ENCODE data around the gene NMUR2. TPM values are rescaled to one million over a fixed set of nuclear protein-coding genes. Genes with fewer than 3 reads are reported as not detected.

Gene NMUR2
- total and polyA plus RNA-seq, 2 experiments from 2014 or later = not detected

DNA sequence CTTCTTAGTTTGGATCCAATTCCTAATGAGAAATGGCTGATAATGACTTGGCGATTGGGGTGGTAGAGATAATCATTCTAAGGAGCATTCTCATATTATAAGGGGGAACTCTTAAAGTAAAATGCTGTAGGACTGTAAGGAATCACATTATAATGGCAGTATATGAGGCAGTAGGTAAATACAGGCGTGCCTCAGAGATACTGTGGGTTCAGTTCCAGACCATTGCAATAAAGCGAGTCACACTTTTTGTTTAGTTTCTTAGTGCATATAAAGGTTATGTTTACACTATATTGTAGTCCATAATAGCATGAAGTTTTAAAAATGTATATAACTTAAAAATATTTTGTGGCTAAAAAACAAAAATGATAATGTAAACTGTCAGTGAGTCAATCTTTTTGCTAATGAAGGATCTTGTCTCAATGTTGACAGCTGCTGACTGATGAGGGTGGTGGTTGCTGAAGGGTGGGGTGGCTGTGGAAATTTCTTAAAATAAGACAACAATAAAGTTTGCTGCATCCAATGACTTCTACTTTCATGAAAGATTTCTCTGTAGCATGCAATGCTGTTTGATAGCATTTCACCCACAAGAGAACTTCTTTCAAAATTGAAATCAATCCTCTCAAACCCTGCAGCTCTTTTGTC, 15.8 kb downstream of the NMUR2 start:
- H3K4me2 ChIP-seq = no peak overlapping the region
- Mint-ChIP-seq H3K4me3 (no peak overlapping the region), H3K27me3 (ENCODE audit: insufficient read depth, low read depth, poor library complexity) (no peaks in the 10 kb centered on the region), H3K4me1 (peaks cover 6% of the 10 kb centered on the region), H3K27ac (peak overlapping the region; percentile 21; the same call in 1 of the 2 replicates), H3K9me3 (peaks cover 25% of the 10 kb centered on the region), H3K36me3 (ENCODE audit: low read depth) (peaks cover 21% of the 10 kb centered on the region; the same call in 2 of the 3 replicates)
- TF ChIP-seq POLR2AphosphoS5 (IDR thresholded peaks at IDR 0.05; ENCODE audit: low read depth) (no peak), STAT1 (IDR thresholded peaks at IDR 0.05; ENCODE audit: unreplicated experiment) (no peak), ZNF114 (CRISPR knock-in tag; IDR thresholded peaks at IDR 0.05) (no peak), EZH2 (IDR thresholded peaks at IDR 0.05; ENCODE audit: low read depth, unreplicated experiment) (no peak), NANOG (IDR thresholded peaks at IDR 0.05; ENCODE audit: borderline replicate concordance) (no peak), CREB1 (CRISPR knock-in tag; IDR thresholded peaks at IDR 0.05; ENCODE audit: low read depth) (no peak), JUNB (IDR thresholded peaks at IDR 0.05; ENCODE audit: unreplicated experiment) (no peak), EZH2phosphoT487 (IDR thresholded peaks at IDR 0.05; ENCODE audit: unreplicated experiment) (no peak), ZNF331 (CRISPR knock-in tag; IDR thresholded peaks at IDR 0.05; ENCODE audit: low read depth) (no peak)
- TF ChIP-seq, protein P1, sequence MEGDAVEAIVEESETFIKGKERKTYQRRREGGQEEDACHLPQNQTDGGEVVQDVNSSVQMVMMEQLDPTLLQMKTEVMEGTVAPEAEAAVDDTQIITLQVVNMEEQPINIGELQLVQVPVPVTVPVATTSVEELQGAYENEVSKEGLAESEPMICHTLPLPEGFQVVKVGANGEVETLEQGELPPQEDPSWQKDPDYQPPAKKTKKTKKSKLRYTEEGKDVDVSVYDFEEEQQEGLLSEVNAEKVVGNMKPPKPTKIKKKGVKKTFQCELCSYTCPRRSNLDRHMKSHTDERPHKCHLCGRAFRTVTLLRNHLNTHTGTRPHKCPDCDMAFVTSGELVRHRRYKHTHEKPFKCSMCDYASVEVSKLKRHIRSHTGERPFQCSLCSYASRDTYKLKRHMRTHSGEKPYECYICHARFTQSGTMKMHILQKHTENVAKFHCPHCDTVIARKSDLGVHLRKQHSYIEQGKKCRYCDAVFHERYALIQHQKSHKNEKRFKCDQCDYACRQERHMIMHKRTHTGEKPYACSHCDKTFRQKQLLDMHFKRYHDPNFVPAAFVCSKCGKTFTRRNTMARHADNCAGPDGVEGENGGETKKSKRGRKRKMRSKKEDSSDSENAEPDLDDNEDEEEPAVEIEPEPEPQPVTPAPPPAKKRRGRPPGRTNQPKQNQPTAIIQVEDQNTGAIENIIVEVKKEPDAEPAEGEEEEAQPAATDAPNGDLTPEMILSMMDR (conservative IDR thresholded peaks at IDR 0.05; ENCODE audit: low read depth in 2 of 2) = no peak
- TF ChIP-seq, protein P2, sequence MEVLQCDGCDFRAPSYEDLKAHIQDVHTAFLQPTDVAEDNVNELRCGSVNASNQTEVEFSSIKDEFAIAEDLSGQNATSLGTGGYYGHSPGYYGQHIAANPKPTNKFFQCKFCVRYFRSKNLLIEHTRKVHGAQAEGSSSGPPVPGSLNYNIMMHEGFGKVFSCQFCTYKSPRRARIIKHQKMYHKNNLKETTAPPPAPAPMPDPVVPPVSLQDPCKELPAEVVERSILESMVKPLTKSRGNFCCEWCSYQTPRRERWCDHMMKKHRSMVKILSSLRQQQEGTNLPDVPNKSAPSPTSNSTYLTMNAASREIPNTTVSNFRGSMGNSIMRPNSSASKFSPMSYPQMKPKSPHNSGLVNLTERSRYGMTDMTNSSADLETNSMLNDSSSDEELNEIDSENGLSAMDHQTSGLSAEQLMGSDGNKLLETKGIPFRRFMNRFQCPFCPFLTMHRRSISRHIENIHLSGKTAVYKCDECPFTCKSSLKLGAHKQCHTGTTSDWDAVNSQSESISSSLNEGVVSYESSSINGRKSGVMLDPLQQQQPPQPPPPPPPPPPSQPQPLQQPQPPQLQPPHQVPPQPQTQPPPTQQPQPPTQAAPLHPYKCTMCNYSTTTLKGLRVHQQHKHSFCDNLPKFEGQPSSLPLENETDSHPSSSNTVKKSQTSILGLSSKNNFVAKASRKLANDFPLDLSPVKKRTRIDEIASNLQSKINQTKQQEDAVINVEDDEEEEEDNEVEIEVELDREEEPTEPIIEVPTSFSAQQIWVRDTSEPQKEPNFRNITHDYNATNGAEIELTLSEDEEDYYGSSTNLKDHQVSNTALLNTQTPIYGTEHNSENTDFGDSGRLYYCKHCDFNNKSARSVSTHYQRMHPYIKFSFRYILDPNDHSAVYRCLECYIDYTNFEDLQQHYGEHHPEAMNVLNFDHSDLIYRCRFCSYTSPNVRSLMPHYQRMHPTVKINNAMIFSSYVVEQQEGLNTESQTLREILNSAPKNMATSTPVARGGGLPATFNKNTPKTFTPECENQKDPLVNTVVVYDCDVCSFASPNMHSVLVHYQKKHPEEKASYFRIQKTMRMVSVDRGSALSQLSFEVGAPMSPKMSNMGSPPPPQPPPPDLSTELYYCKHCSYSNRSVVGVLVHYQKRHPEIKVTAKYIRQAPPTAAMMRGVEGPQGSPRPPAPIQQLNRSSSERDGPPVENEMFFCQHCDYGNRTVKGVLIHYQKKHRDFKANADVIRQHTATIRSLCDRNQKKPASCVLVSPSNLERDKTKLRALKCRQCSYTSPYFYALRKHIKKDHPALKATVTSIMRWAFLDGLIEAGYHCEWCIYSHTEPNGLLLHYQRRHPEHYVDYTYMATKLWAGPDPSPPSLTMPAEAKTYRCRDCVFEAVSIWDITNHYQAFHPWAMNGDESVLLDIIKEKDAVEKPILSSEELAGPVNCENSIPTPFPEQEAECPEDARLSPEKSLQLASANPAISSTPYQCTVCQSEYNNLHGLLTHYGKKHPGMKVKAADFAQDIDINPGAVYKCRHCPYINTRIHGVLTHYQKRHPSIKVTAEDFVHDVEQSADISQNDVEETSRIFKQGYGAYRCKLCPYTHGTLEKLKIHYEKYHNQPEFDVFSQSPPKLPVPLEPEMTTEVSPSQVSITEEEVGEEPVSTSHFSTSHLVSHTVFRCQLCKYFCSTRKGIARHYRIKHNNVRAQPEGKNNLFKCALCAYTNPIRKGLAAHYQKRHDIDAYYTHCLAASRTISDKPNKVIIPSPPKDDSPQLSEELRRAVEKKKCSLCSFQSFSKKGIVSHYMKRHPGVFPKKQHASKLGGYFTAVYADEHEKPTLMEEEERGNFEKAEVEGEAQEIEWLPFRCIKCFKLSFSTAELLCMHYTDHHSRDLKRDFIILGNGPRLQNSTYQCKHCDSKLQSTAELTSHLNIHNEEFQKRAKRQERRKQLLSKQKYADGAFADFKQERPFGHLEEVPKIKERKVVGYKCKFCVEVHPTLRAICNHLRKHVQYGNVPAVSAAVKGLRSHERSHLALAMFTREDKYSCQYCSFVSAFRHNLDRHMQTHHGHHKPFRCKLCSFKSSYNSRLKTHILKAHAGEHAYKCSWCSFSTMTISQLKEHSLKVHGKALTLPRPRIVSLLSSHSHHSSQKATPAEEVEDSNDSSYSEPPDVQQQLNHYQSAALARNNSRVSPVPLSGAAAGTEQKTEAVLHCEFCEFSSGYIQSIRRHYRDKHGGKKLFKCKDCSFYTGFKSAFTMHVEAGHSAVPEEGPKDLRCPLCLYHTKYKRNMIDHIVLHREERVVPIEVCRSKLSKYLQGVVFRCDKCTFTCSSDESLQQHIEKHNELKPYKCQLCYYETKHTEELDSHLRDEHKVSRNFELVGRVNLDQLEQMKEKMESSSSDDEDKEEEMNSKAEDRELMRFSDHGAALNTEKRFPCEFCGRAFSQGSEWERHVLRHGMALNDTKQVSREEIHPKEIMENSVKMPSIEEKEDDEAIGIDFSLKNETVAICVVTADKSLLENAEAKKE (CRISPR knock-in tag; IDR thresholded peaks at IDR 0.05) = no peak
- TF ChIP-seq, protein P3, sequence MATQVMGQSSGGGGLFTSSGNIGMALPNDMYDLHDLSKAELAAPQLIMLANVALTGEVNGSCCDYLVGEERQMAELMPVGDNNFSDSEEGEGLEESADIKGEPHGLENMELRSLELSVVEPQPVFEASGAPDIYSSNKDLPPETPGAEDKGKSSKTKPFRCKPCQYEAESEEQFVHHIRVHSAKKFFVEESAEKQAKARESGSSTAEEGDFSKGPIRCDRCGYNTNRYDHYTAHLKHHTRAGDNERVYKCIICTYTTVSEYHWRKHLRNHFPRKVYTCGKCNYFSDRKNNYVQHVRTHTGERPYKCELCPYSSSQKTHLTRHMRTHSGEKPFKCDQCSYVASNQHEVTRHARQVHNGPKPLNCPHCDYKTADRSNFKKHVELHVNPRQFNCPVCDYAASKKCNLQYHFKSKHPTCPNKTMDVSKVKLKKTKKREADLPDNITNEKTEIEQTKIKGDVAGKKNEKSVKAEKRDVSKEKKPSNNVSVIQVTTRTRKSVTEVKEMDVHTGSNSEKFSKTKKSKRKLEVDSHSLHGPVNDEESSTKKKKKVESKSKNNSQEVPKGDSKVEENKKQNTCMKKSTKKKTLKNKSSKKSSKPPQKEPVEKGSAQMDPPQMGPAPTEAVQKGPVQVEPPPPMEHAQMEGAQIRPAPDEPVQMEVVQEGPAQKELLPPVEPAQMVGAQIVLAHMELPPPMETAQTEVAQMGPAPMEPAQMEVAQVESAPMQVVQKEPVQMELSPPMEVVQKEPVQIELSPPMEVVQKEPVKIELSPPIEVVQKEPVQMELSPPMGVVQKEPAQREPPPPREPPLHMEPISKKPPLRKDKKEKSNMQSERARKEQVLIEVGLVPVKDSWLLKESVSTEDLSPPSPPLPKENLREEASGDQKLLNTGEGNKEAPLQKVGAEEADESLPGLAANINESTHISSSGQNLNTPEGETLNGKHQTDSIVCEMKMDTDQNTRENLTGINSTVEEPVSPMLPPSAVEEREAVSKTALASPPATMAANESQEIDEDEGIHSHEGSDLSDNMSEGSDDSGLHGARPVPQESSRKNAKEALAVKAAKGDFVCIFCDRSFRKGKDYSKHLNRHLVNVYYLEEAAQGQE (IDR thresholded peaks at IDR 0.05; ENCODE audit: unreplicated experiment) = no peak
- TF ChIP-seq, protein P4, sequence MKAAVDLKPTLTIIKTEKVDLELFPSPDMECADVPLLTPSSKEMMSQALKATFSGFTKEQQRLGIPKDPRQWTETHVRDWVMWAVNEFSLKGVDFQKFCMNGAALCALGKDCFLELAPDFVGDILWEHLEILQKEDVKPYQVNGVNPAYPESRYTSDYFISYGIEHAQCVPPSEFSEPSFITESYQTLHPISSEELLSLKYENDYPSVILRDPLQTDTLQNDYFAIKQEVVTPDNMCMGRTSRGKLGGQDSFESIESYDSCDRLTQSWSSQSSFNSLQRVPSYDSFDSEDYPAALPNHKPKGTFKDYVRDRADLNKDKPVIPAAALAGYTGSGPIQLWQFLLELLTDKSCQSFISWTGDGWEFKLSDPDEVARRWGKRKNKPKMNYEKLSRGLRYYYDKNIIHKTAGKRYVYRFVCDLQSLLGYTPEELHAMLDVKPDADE (IDR thresholded peaks at IDR 0.05) = no peak
- H3K4me3 ChIP-seq = no peak overlapping the region
- no peaks in the 10 kb centered on the region for H3K79me2 ChIP-seq (replicated peaks; ENCODE audit: insufficient read depth)
- no peak for DNase-seq (ENCODE audit: low spot score)
- ATAC-seq = no peak
- H3K36me3 ChIP-seq (ENCODE audit: insufficient read depth) = no peaks in the 10 kb centered on the region
- no peak overlapping the region for H3K27ac ChIP-seq (ENCODE audit: low read depth)
- H3F3A ChIP-seq (replicated peaks; ENCODE audit: low read depth) = no peaks in the 10 kb centered on the region
- no peak overlapping the region for H2AFZ ChIP-seq
- H3K27me3 ChIP-seq (ENCODE audit: insufficient read depth) = no peaks in the 10 kb centered on the region
- H3K4me1 ChIP-seq (ENCODE audit: insufficient read depth) = peaks cover 4% of the 10 kb centered on the region; the same call in 1 of the 2 replicates
- peaks cover 8% of the 10 kb centered on the region for H3K9me2 ChIP-seq (ENCODE audit: insufficient read depth)
- H4K20me1 ChIP-seq (replicated peaks; ENCODE audit: insufficient read depth) = no peaks in the 10 kb centered on the region

All from GM23338 (cell line).